OCI-LY3 (cell line): ENCODE measurements around the gene VAMP4.
"Not testable (repeated sequence)": the region's sequence is repeated elsewhere in the genome, so short reads cannot be mapped to it uniquely, and the experiment has no call there.

Experiments used
- H2AFZ ChIP-seq: fragments of 200-600, 300-600 bp; shearing (Covaris generic); 2 replicates; pipeline ENCODE4 v1.6.0; 2014; ENCODE audit warnings: antibody characterized with exemption, low read depth, low read length
- H3K27ac ChIP-seq: fragments of 200-600, 300-600 bp; sonication (generic); 2 replicates; pipeline ENCODE4 v1.5.1; 2014; ENCODE audit warnings: mild to moderate bottlenecking, low read length, moderate library complexity, mixed read lengths
- H3K27me3 ChIP-seq: fragments of 200-600, 300-600 bp; sonication (generic); 2 replicates; pipeline ENCODE4 v1.6.1; 2014; ENCODE audit warnings: low read depth, low read length, mixed read lengths
- H3K36me3 ChIP-seq: fragments of 200-600, 300-600 bp; sonication (generic); replicated peaks from 2 replicates; pipeline ENCODE3; 2014; ENCODE audit warnings: low read depth, low read length, mixed read lengths
- H3K4me1 ChIP-seq: fragments of 300-600, 200-600 bp; sonication (generic); 2 replicates; pipeline ENCODE4 v1.6.1; 2014; ENCODE audit warnings: low read length, mixed read lengths
- H3K4me2 ChIP-seq: fragments of 200-600, 300-600 bp; sonication (generic); 2 replicates; pipeline ENCODE4 v1.6.1; 2014; ENCODE audit warnings: low read length, mixed read lengths
- H3K4me3 ChIP-seq: fragments of 300-600, 200-600 bp; sonication (generic); 2 replicates; pipeline ENCODE4 v1.5.1; 2014; ENCODE audit warnings: antibody characterized with exemption, mild to moderate bottlenecking, low read length, moderate library complexity
- H3K79me2 ChIP-seq: fragments of 300-600, 200-600 bp; shearing (Covaris generic); 2 replicates; pipeline ENCODE4 v1.6.1; 2014; ENCODE audit warnings: mild to moderate bottlenecking, low read length, mixed read lengths
- H3K9ac ChIP-seq: fragments of 300-600, 200-600 bp; shearing (Covaris generic); 2 replicates; pipeline ENCODE4 v1.6.0; 2014; ENCODE audit warnings: mild to moderate bottlenecking, low read length, moderate library complexity
- H3K9me3 ChIP-seq: fragments of 200-600, 300-600 bp; shearing (Covaris generic); 2 replicates; pipeline ENCODE4 v1.6.1; 2014; ENCODE audit warnings: low read length, mixed read lengths; ENCODE audit not compliant: insufficient read depth
- H4K20me1 ChIP-seq: fragments of 200-600, 300-600 bp; sonication (generic); 2 replicates; pipeline ENCODE4 v1.6.1; 2016; ENCODE audit warnings: low read length, mixed read lengths; ENCODE audit not compliant: insufficient read depth
- EZH2phosphoT487 ChIP-seq: fragments of 200-600 bp; shearing (Covaris generic); IDR thresholded peaks from 2 replicates; pipeline ENCODE4 v1.6.1; 2018; ENCODE audit warnings: antibody characterized with exemption, mixed run types, low read depth
- TF ChIP-seq, protein P1 (sequence below): fragments of 200-600, 300-600 bp; sonication (generic); IDR thresholded peaks from 2 replicates; pipeline ENCODE4 v1.5.1; 2014; ENCODE audit warnings: antibody characterized with exemption, low read length, low read depth

The VAMP4 gene

DNA sequence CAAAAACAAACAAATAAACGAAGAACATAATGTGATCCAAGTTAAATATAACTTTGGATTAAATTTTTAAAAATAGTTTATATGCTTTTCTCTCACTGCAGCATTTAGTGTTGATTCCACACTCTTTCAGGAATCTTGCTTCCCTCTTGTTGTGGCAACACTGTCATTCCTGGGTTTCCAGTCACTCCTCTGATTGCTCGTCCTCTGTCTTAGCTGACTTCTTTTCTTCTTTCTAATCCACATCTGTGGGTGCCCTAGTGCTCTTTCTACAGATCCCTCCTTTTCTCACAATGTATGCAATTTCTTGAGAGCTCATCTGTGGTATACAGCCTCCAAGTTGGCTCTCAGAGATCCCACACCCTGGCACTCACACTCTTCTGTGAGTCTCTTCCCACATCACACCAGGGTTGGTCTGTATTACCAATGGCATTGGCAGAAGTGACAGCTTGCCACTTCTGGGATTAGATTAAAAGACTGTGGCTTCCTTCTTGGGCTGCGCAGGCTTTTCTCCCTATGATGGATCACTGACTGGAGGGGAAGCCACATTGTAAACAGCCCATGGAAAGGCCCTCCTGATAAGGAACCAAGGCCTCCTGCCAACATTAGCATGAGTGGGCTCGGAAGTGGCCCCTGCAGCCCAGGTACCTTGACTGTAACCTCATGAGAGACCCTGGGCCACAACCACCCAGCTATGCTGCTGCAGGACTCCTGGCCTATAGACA, 77.8 kb downstream of the VAMP4 start:
- H3K79me2 ChIP-seq = no peaks in the 10 kb centered on the region

GRCh38 chr1:171663036-171663853, 78.6 kb downstream of the VAMP4 start:
- no peak overlapping the region for H2AFZ ChIP-seq
- no peak overlapping the region for H3K9ac ChIP-seq
- no peaks in the 10 kb centered on the region for H3K79me2 ChIP-seq
- no peaks in the 10 kb centered on the region for H3K27me3 ChIP-seq
- no peaks in the 10 kb centered on the region for H3K36me3 ChIP-seq
- no peak overlapping the region for H3K27ac ChIP-seq
- no peaks in the 10 kb centered on the region for H4K20me1 ChIP-seq
- H3K9me3 ChIP-seq = no peaks in the 10 kb centered on the region
- H3K4me1 ChIP-seq = no peaks in the 10 kb centered on the region
- no peak overlapping the region for H3K4me3 ChIP-seq
- no peak for TF ChIP-seq EZH2phosphoT487
- TF ChIP-seq, protein P1, sequence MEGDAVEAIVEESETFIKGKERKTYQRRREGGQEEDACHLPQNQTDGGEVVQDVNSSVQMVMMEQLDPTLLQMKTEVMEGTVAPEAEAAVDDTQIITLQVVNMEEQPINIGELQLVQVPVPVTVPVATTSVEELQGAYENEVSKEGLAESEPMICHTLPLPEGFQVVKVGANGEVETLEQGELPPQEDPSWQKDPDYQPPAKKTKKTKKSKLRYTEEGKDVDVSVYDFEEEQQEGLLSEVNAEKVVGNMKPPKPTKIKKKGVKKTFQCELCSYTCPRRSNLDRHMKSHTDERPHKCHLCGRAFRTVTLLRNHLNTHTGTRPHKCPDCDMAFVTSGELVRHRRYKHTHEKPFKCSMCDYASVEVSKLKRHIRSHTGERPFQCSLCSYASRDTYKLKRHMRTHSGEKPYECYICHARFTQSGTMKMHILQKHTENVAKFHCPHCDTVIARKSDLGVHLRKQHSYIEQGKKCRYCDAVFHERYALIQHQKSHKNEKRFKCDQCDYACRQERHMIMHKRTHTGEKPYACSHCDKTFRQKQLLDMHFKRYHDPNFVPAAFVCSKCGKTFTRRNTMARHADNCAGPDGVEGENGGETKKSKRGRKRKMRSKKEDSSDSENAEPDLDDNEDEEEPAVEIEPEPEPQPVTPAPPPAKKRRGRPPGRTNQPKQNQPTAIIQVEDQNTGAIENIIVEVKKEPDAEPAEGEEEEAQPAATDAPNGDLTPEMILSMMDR = no peak
- no peak overlapping the region for H3K4me2 ChIP-seq

More for the DNA sequence above, 77.8 kb downstream of the VAMP4 start:
- Histone ChIP-seq H3K27ac (no peak overlapping the region), H3K27me3 (no peaks in the 10 kb centered on the region), H2AFZ (no peak overlapping the region), H3K4me2 (no peak overlapping the region), H3K9me3 (no peaks in the 10 kb centered on the region), H3K9ac (no peak overlapping the region), H3K4me3 (no peak overlapping the region), H3K36me3 (no peaks in the 10 kb centered on the region), H4K20me1 (no peaks in the 10 kb centered on the region), H3K4me1 (no peaks in the 10 kb centered on the region)
- TF ChIP-seq EZH2phosphoT487 = no peak
- TF ChIP-seq, protein P1 = no peak

GRCh38 chr1:171661076-171661650, 80.7 kb downstream of the VAMP4 start:
- Histone ChIP-seq H4K20me1 (no peaks in the 10 kb centered on the region), H3K36me3 (no peaks in the 10 kb centered on the region), H2AFZ (no peak overlapping the region), H3K4me3 (no peak overlapping the region), H3K9ac (no peak overlapping the region), H3K27ac (no peak overlapping the region), H3K9me3 (no peaks in the 10 kb centered on the region), H3K27me3 (0 out of 2 replicates have a peak, but pooled peaks cover 2% of the 10 kb centered on the region), H3K4me2 (no peak overlapping the region), H3K79me2 (no peaks in the 10 kb centered on the region), H3K4me1 (peaks cover under 1% of the 10 kb centered on the region; the same call in 1 of the 2 replicates)
- TF ChIP-seq, protein P1 = no peak
- no peak for TF ChIP-seq EZH2phosphoT487

DNA sequence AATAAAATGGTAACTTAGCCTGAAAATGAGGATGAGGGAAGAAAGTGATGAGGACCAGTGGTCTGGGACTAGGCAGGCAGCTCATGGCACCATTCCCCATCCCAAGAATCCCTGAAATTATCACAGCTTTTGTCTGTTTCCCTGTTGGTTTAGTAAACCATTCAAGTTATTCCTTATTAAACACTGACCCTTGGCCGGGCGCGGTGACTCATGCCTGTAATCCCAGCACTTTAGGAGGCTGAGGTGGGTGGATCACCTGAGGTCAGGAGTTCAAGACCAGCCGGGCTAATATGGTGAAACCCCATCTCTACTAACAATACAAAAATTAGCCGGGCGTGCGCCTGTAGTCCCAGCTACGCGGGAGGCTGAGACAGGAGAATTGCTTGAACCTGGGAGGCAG, 85.7 kb downstream of the VAMP4 start:
- Histone ChIP-seq H3K27me3 (peaks cover 17% of the 10 kb centered on the region; the same call in 1 of the 2 replicates), H3K4me2 (peak overlapping the region; percentile 92), H3K4me3 (peak overlapping the region; percentile 75), H3K4me1 (peaks cover 22% of the 10 kb centered on the region), H2AFZ (peak overlapping the region; percentile 96)
- not testable (repeated sequence) for H3K9me3 ChIP-seq, H3K27ac ChIP-seq, H3K79me2 ChIP-seq, H3K9ac ChIP-seq, H3K36me3 ChIP-seq, H4K20me1 ChIP-seq
